Nephron (organoid): ENCODE measurements around the gene MINPP1.

Experiments
- H3K27ac Mint-ChIP-seq, 3 experiments: 2 replicates each; pipeline ENCODE4 v1.8.0; 2020; ENCODE audit warnings: mixed read lengths in 3 of 3, mild to moderate bottlenecking in 2 of 3, moderate library complexity in 1 of 3
- H3K27me3 Mint-ChIP-seq: 2 replicates; pipeline ENCODE4 v1.8.0; 2021; ENCODE audit warnings: low read depth, mild to moderate bottlenecking, moderate library complexity, mixed read lengths
- H3K36me3 Mint-ChIP-seq: 2 replicates; pipeline ENCODE4 v1.8.0; 2020; ENCODE audit warnings: low read depth, mixed read lengths
- H3K4me1 Mint-ChIP-seq: 2 replicates; pipeline ENCODE4 v1.8.0; 2020; ENCODE audit warnings: mixed read lengths
- H3K4me3 Mint-ChIP-seq, 3 experiments: 2 replicates each; pipeline ENCODE4 v1.8.0; 2020; ENCODE audit warnings: mild to moderate bottlenecking in 3 of 3, mixed read lengths in 3 of 3, moderate library complexity in 2 of 3
- H3K9me3 Mint-ChIP-seq: 2 replicates; pipeline ENCODE4 v1.8.0; 2020; ENCODE audit warnings: mixed read lengths
- TF ChIP-seq, protein P1 (sequence below), 3 experiments: fragments of 200-600 bp; sonication (generic); IDR thresholded peaks; one replicate each; pipeline ENCODE4 v1.5.0; 2021; ENCODE audit warnings: antibody characterized with exemption in 3 of 3; ENCODE audit not compliant: unreplicated experiment in 3 of 3

The MINPP1 gene

DNA sequence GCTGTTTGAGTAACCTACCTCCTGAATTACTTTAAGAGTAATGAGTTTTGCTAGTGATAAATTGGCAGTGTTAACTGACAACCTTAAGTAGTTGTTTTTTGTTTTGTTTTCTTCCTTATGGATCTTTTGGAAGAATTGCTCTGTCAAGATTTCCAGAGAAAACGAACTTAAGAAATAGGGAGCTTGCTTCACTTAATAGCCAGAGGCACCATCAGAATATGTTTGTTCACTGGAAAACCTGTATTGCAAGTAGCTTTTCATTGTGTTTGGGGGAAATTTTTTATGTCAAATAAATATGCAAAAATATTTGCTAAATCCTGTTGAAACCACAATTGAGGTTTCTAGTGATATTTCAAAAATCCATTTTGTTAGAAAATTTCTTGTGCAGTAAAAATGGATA, 89.5 kb downstream of the MINPP1 start:
- Mint-ChIP-seq H3K4me1 (peaks cover 14% of the 10 kb centered on the region), H3K4me3 (no peak overlapping the region), H3K27me3 (no peaks in the 10 kb centered on the region), H3K27ac (no peak overlapping the region), H3K36me3 (no peaks in the 10 kb centered on the region), H3K9me3 (no peaks in the 10 kb centered on the region)
- TF ChIP-seq, protein P1, sequence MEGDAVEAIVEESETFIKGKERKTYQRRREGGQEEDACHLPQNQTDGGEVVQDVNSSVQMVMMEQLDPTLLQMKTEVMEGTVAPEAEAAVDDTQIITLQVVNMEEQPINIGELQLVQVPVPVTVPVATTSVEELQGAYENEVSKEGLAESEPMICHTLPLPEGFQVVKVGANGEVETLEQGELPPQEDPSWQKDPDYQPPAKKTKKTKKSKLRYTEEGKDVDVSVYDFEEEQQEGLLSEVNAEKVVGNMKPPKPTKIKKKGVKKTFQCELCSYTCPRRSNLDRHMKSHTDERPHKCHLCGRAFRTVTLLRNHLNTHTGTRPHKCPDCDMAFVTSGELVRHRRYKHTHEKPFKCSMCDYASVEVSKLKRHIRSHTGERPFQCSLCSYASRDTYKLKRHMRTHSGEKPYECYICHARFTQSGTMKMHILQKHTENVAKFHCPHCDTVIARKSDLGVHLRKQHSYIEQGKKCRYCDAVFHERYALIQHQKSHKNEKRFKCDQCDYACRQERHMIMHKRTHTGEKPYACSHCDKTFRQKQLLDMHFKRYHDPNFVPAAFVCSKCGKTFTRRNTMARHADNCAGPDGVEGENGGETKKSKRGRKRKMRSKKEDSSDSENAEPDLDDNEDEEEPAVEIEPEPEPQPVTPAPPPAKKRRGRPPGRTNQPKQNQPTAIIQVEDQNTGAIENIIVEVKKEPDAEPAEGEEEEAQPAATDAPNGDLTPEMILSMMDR (IDR thresholded peaks at IDR 0.05; ENCODE audit: unreplicated experiment in 3 of 3): no peak

DNA sequence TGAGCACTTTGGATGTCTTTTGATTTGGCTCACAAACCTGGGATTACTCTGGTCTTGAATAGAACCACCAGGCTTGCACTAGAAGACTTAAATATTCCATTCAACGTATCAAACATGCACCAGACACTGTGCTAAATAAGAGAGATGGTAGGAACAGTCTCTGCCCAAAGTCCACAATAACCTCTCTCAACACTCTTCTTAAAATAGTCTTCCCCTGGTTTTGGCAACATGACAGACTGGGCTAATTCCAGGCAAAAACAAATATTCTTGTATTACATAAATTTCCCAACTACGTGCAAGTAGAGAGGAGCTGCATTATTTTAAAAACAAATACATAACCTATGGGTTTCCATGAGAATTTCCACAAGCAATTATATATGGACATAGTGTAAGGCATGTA, 90.2 kb downstream of the MINPP1 start:
- Mint-ChIP-seq H3K36me3 (no peaks in the 10 kb centered on the region), H3K4me1 (peaks cover 14% of the 10 kb centered on the region), H3K27ac (no peak overlapping the region), H3K4me3 (no peak overlapping the region), H3K27me3 (no peaks in the 10 kb centered on the region), H3K9me3 (no peaks in the 10 kb centered on the region)
- TF ChIP-seq, protein P1 (IDR thresholded peaks at IDR 0.05; ENCODE audit: unreplicated experiment in 3 of 3): no peak

DNA sequence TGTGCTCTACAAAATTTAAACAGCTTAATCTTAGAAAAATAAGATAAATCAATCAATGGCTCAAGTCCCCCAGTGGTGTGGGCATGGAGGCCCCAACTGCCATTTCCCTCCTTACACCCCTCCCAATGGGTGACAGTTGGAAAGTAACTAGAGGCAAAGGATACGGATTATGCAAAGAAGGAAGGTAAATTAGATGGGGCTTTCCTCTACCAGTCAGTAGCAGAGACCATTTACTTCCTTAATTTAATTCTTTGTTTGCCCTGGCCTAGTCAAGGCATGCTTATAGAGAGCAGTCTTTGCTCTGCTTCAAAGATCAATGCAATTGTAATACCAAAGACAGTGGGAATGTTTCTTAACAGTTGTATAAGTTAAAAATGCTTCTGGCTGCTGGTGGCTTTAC, 91.7 kb downstream of the MINPP1 start:
- TF ChIP-seq, protein P1 (IDR thresholded peaks at IDR 0.05; ENCODE audit: unreplicated experiment in 3 of 3): no peak
- no peaks in the 10 kb centered on the region for H3K36me3 Mint-ChIP-seq
- peaks cover 14% of the 10 kb centered on the region for H3K4me1 Mint-ChIP-seq
- H3K4me3 Mint-ChIP-seq: no peak overlapping the region
- no peaks in the 10 kb centered on the region for H3K27me3 Mint-ChIP-seq
- H3K9me3 Mint-ChIP-seq: no peaks in the 10 kb centered on the region
- no peak overlapping the region for H3K27ac Mint-ChIP-seq

DNA sequence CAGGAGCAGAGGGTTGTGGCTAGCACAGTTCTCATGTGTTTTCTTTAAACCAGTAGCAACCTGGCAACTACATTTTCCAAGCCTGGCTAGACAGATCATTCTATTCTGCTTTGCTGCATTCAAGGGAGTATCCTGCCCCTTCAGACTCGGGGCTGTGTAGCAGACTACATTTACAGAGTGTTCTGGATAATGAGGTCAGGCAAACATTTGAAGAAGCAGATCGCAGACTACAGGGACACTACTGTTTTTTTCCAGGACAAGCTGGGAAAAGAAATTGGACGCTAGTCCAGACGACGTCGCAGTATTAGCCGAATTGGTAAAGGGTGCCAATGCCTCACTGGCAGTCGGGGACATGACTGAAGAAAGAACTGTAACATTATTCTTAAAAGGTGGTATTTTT, 94.0 kb downstream of the MINPP1 start:
- H3K27me3 Mint-ChIP-seq: no peaks in the 10 kb centered on the region
- peaks cover 9% of the 10 kb centered on the region for H3K4me1 Mint-ChIP-seq
- no peaks in the 10 kb centered on the region for H3K9me3 Mint-ChIP-seq

DNA sequence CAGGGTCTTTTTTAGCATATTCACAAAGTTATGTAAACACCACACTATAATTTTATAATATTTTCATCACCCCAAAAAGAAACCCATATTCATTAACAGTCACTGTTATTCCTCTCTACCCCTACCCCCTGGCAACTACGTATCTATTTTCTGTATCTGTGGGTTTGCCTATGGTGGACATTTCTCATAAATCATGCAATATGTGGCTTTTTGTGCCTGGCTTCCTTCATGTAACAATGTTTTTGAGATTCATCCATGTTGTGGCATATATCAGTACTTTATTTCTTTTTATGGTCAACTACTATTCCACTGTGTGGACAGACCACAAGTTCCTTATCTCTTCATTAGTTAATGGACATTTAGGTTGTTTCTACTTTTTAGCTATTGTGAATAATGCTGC, 95.9 kb downstream of the MINPP1 start:
- H3K36me3 Mint-ChIP-seq: no peaks in the 10 kb centered on the region
- TF ChIP-seq, protein P1 (IDR thresholded peaks at IDR 0.05; ENCODE audit: unreplicated experiment in 3 of 3): no peak
- no peak overlapping the region for H3K27ac Mint-ChIP-seq
- no peak overlapping the region for H3K4me3 Mint-ChIP-seq
- H3K27me3 Mint-ChIP-seq: no peaks in the 10 kb centered on the region
- H3K4me1 Mint-ChIP-seq: peaks cover 5% of the 10 kb centered on the region
- no peaks in the 10 kb centered on the region for H3K9me3 Mint-ChIP-seq

More for the DNA sequence above, 94.0 kb downstream of the MINPP1 start:
- no peak overlapping the region for H3K27ac Mint-ChIP-seq
- H3K36me3 Mint-ChIP-seq: no peaks in the 10 kb centered on the region
- H3K4me3 Mint-ChIP-seq: no peak overlapping the region
- TF ChIP-seq, protein P1 (IDR thresholded peaks at IDR 0.05; ENCODE audit: unreplicated experiment in 3 of 3): no peak
